Right lobe of liver (tissue), 6 donors: ENCODE data around the gene TSPAN8. TPM values are rescaled to one million over a fixed set of nuclear protein-coding genes. Genes with fewer than 3 reads are reported as not detected.

Source experiments
- ATAC-seq, 4 donors: fragments of 200-7000 bp; cut with Tn5 transposase; one replicate each; pipeline ENCODE4 v1.9.1; 2020; ENCODE audit warnings: mild to moderate bottlenecking in 4 of 4, moderate library complexity in 4 of 4
- DNase-seq, 3 donors: peaks; one replicate each; pipeline ENCODE4 v3.0.0-alpha.2; 2020
- H3K27ac ChIP-seq, 3 donors: fragments of 200-600 bp; one replicate each; pipeline ENCODE4 v1.8.0; 2022
- H3K27me3 ChIP-seq, 2 donors: fragments of 200-600 bp; one replicate each; pipeline ENCODE4 v1.8.0; 2022
- H3K36me3 ChIP-seq, 4 donors: fragments of 200-600 bp; sonication (generic) in 1 of 4; one replicate each; pipeline versions ENCODE4 v1.5.1 to v1.8.0; 2017 to 2022; ENCODE audit warnings: control low read depth in 1 of 4
- H3K4me1 ChIP-seq, 4 donors: fragments of 200-600 bp; sonication (generic) in 1 of 4; one replicate each; pipeline versions ENCODE4 v1.5.1 to v1.8.0; 2017 to 2022; ENCODE audit warnings: control low read depth in 1 of 4
- H3K4me3 ChIP-seq, 3 donors: fragments of 200-600 bp; one replicate each; pipeline ENCODE4 v1.8.0; 2022
- H3K9me3 ChIP-seq, 4 donors: fragments of 200-600 bp; sonication (generic) in 1 of 4; one replicate each; pipeline versions ENCODE4 v1.5.1 to v1.8.0; 2017 to 2022; ENCODE audit warnings: control low read depth in 1 of 4
- CTCF ChIP-seq, 4 donors: fragments of 200-600 bp in 3 of 4; fragments of 450-650 bp in 1 of 4; IDR thresholded peaks; one replicate each; pipeline versions ENCODE4 v1.5.1 to v1.8.0; 2016 to 2022; ENCODE audit warnings: antibody characterized with exemption in 4 of 4, mild to moderate bottlenecking in 2 of 4
- POLR2A ChIP-seq: fragments of 450-650 bp; IDR thresholded peaks from one replicate; pipeline ENCODE4 v1.6.1; 2017; ENCODE audit warnings: antibody characterized with exemption, mild to moderate bottlenecking
- WGBS: methylation state at CpG from one replicate; pipeline ENCODE4 v1.1.6; 2018; ENCODE audit warnings: low coverage, low lambda C conversion rate; ENCODE audit not compliant: insufficient coverage; ENCODE audit errors: missing lambda C conversion rate; 5-methylcytosine and 5-hydroxymethylcytosine counted together
- intact Hi-C, 2 donors: fragments of 100-400 bp; cut with DNase I; formaldehyde crosslinking; loops; one replicate each; pipeline versions ENCODE4 v1.11.2 to v1.14.1; 2022
- long read RNA-seq: library from polyadenylated mRNA; unstranded; transcript quantifications from one replicate; pipeline ENCODE4 v2.0.0, GENCODE V29; 2019
- total RNA-seq, 6 experiments: library from RNA; depleted of rRNA in 2 of 6; stranded (reverse); fragments of >200 nt in 2 of 6; fragmentation: NEBNext Ultra II Directional in 3 of 6; extraction: Animal tissue kit (Norgen Biotek cat#: 25700) in 3 of 6; gene quantifications; one replicate each; pipeline versions ENCODE4 v1.1.0 to v1.2.4, GENCODE V29; 2016 to 2023
- donor health status: DM: no; HTN: yes; CAD: no.
- donor health status: DM: no; HTN: no; CAD: no.
- donor health status: DM: no; HTN: no; CAD: no.
- donor health status: DM: no; HTN: yes; CAD: no.
- donor health status: DM: no; HTN: yes; CAD: no.

TSPAN8 gene
- 10 to 100 TPM in 3 of 6 experiments, 1 to 10 TPM in 3; 2.0 to 12.6 (median 7.8) TPM for total RNA-seq
- long read RNA-seq: 0 reads

GRCh38 chr12:71157601-71158233 is at the start of gene TSPAN8:
Gene TSPAN8, minus strand, starts transcription at chr12:71157999. Its CDS starts 321 bp downstream, at chr12:71157678.
- no peaks in the 10 kb centered on the region for H3K27me3 ChIP-seq
- H3K27ac ChIP-seq: peak within 1 kb of the TSS; percentile 12 to 35 (median 13)
- H3K36me3 ChIP-seq: no peaks in the 10 kb centered on the region
- peak within 1 kb of the TSS in 1 of 3 donors; percentile 4 for H3K4me3 ChIP-seq
- no peak for DNase-seq
- peak; percentile 7 to 67 (median 24) for ATAC-seq
- no peaks in the 10 kb centered on the region for H3K9me3 ChIP-seq
- WGBS: 42% methylated on average over 7 of the region's 7 CpGs
- no peak for TF ChIP-seq POLR2A
- no peak for TF ChIP-seq CTCF (IDR thresholded peaks at IDR 0.05)
- intact Hi-C loops: no loop called here
- peaks cover 0 to 37% (median 5%) of the 10 kb centered on the region in 4 donors for H3K4me1 ChIP-seq

GRCh38 chr12:71201136-71201679 is 43.4 kb upstream of the TSPAN8 start:
- ATAC-seq (no peak), DNase-seq (no peak)
- Histone ChIP-seq H3K9me3 (no peaks in the 10 kb centered on the region), H3K4me3 (no peak overlapping the region), H3K27ac (no peak overlapping the region), H3K27me3 (no peaks in the 10 kb centered on the region), H3K4me1 (no peaks in the 10 kb centered on the region), H3K36me3 (no peaks in the 10 kb centered on the region)
- intact Hi-C loops: no loop called here
- no peak for TF ChIP-seq CTCF (IDR thresholded peaks at IDR 0.05)
- TF ChIP-seq POLR2A: no peak
- 100% methylated on average over 1 of the region's 1 CpG for WGBS

GRCh38 chr12:71200706-71201105 is 42.9 kb upstream of the TSPAN8 start:
- Histone ChIP-seq H3K4me1 (no peaks in the 10 kb centered on the region), H3K4me3 (no peak overlapping the region), H3K27me3 (no peaks in the 10 kb centered on the region), H3K27ac (no peak overlapping the region), H3K36me3 (no peaks in the 10 kb centered on the region), H3K9me3 (no peaks in the 10 kb centered on the region)
- DNase-seq: no peak
- ATAC-seq: no peak
- intact Hi-C loops: no loop called here
- TF ChIP-seq CTCF (IDR thresholded peaks at IDR 0.05) (no peak), POLR2A (no peak)
- WGBS: 92% methylated on average over 2 of the region's 2 CpGs

GRCh38 chr12:71197460-71197859 is 39.7 kb upstream of the TSPAN8 start:
- no peaks in the 10 kb centered on the region for H3K4me1 ChIP-seq
- ATAC-seq (no peak), DNase-seq (no peak)
- no peaks in the 10 kb centered on the region for H3K27me3 ChIP-seq
- H3K36me3 ChIP-seq: no peaks in the 10 kb centered on the region
- no peak overlapping the region for H3K27ac ChIP-seq
- no peaks in the 10 kb centered on the region for H3K9me3 ChIP-seq
- no peak for TF ChIP-seq CTCF (IDR thresholded peaks at IDR 0.05)
- no peak for TF ChIP-seq POLR2A
- H3K4me3 ChIP-seq: no peak overlapping the region
- intact Hi-C loops: no loop called here
